H9 (cell line): ENCODE data around the gene NLE1. TPM values are rescaled to one million over a fixed set of nuclear protein-coding genes. Genes with fewer than 3 reads are reported as not detected.

ENCODE experiments used
- DNase-seq: peaks from one replicate; pipeline ENCODE4 v3.0.0-alpha.2; 2017
- H2AFZ ChIP-seq: one replicate; pipeline ENCODE4 v1.6.1; 2013; ENCODE audit warnings: mild to moderate bottlenecking, low read length, control low read depth, moderate library complexity
- H2AK5ac ChIP-seq: 2 replicates; pipeline ENCODE4 v1.6.1; 2013; ENCODE audit warnings: low read length, control low read depth, mixed read lengths; ENCODE audit not compliant: insufficient read length
- H2BK120ac ChIP-seq: one replicate; pipeline ENCODE4 v1.6.1; 2013; ENCODE audit warnings: low read depth, mild to moderate bottlenecking, low read length, control low read depth, inconsistent platforms; ENCODE audit not compliant: poor library complexity, severe bottlenecking
- H2BK12ac ChIP-seq: 2 replicates; pipeline ENCODE4 v1.6.1; 2013; ENCODE audit warnings: low read length, control low read depth, mixed read lengths, low read depth; ENCODE audit not compliant: insufficient read length
- H2BK15ac ChIP-seq: 2 replicates; pipeline ENCODE4 v1.6.1; 2013; ENCODE audit warnings: low read depth, low read length, control low read depth
- H2BK20ac ChIP-seq: one replicate; pipeline ENCODE4 v1.6.1; 2013; ENCODE audit warnings: low read depth, mild to moderate bottlenecking, low read length, control low read depth, inconsistent platforms; ENCODE audit not compliant: poor library complexity, severe bottlenecking
- H2BK5ac ChIP-seq: 2 replicates; pipeline ENCODE4 v1.6.1; 2013; ENCODE audit warnings: low read length, control low read depth, mixed read lengths; ENCODE audit not compliant: insufficient read length
- H3K14ac ChIP-seq: 2 replicates; pipeline ENCODE4 v1.6.1; 2013; ENCODE audit warnings: low read length, control low read depth; ENCODE audit not compliant: insufficient read depth
- H3K18ac ChIP-seq: 2 replicates; pipeline ENCODE4 v1.6.1; 2013; ENCODE audit warnings: low read depth, mild to moderate bottlenecking, mixed read lengths, low read length, control low read depth; ENCODE audit not compliant: insufficient read length
- H3K23ac ChIP-seq: 2 replicates; pipeline ENCODE4 v1.6.1; 2013; ENCODE audit warnings: low read length, control low read depth, mixed read lengths, low read depth; ENCODE audit not compliant: insufficient read length
- H3K23me2 ChIP-seq: 2 replicates; pipeline ENCODE4 v1.6.1; 2013; ENCODE audit warnings: low read depth, mild to moderate bottlenecking, mixed read lengths, low read length, control low read depth; ENCODE audit not compliant: insufficient read length, poor library complexity, severe bottlenecking
- H3K27ac ChIP-seq: 2 replicates; pipeline ENCODE4 v1.5.1; 2013; ENCODE audit warnings: low read length, control low read depth, mixed read lengths, low read depth; ENCODE audit not compliant: insufficient read length
- H3K27me3 ChIP-seq: 2 replicates; pipeline ENCODE4 v1.6.1; 2013; ENCODE audit warnings: low read length, control low read depth, inconsistent platforms; ENCODE audit not compliant: insufficient read depth
- H3K4ac ChIP-seq: 2 replicates; pipeline ENCODE4 v1.6.1; 2013; ENCODE audit warnings: low read depth, mild to moderate bottlenecking, control low read depth, inconsistent platforms, low read length, moderate library complexity
- H3K4me1 ChIP-seq: 2 replicates; pipeline ENCODE4 v1.6.1; 2013; ENCODE audit warnings: low read length, control low read depth, inconsistent platforms; ENCODE audit not compliant: insufficient read depth
- H3K4me2 ChIP-seq: 2 replicates; pipeline ENCODE4 v1.6.1; 2013; ENCODE audit warnings: low read length, control low read depth, mixed read lengths; ENCODE audit not compliant: insufficient read length, insufficient read depth
- H3K56ac ChIP-seq: 2 replicates; pipeline ENCODE4 v1.6.1; 2013; ENCODE audit warnings: low read depth, mild to moderate bottlenecking, mixed read lengths, low read length, control low read depth; ENCODE audit not compliant: insufficient read length
- H3K79me1 ChIP-seq: 2 replicates; pipeline ENCODE4 v1.6.1; 2013; ENCODE audit warnings: low read depth, mild to moderate bottlenecking, moderate library complexity, low read length, control low read depth, inconsistent platforms; ENCODE audit not compliant: insufficient read depth, poor library complexity, severe bottlenecking
- H3K79me2 ChIP-seq: 2 replicates; pipeline ENCODE4 v1.6.1; 2013; ENCODE audit warnings: low read length, control low read depth, inconsistent platforms; ENCODE audit not compliant: insufficient read depth
- H3K9ac ChIP-seq: 2 replicates; pipeline ENCODE4 v1.6.1; 2013; ENCODE audit warnings: low read length, control low read depth, mixed read lengths; ENCODE audit not compliant: insufficient read length; ENCODE audit errors: extremely low read depth
- H3K9me3 ChIP-seq: one replicate; pipeline ENCODE4 v1.6.1; 2013; ENCODE audit warnings: low read depth, low read length, inconsistent platforms; ENCODE audit not compliant: control insufficient read depth
- H3T11ph ChIP-seq: one replicate; pipeline ENCODE4 v1.6.1; 2013; ENCODE audit warnings: mild to moderate bottlenecking, low read length, control low read depth, inconsistent platforms
- H4K20me1 ChIP-seq: one replicate; pipeline ENCODE4 v1.6.1; 2013; ENCODE audit not compliant: control insufficient read depth, insufficient read length, insufficient read depth
- H4K5ac ChIP-seq: 2 replicates; pipeline ENCODE4 v1.6.1; 2013; ENCODE audit warnings: low read depth, mild to moderate bottlenecking, mixed read lengths, low read length, control low read depth; ENCODE audit not compliant: insufficient read length
- H4K8ac ChIP-seq: replicated peaks from 2 replicates; pipeline ENCODE4 v1.6.1; 2013; ENCODE audit warnings: low read length, control low read depth, mixed read lengths, low read depth; ENCODE audit not compliant: insufficient read length
- H4K91ac ChIP-seq: 2 replicates; pipeline ENCODE4 v1.6.1; 2013; ENCODE audit warnings: low read depth, mild to moderate bottlenecking, moderate library complexity, mixed read lengths, low read length, control low read depth; ENCODE audit not compliant: insufficient read length
- H3K27ac Mint-ChIP-seq, 3 experiments: 2 replicates in 2 of 3; 3 replicates in 1 of 3; pipeline ENCODE4 v1.8.0; 2020 to 2021; ENCODE audit warnings: mixed read lengths in 3 of 3, mild to moderate bottlenecking in 1 of 3, moderate library complexity in 1 of 3
- H3K27me3 Mint-ChIP-seq: 2 replicates; pipeline ENCODE4 v1.8.0; 2021; ENCODE audit warnings: low read depth, mild to moderate bottlenecking, moderate library complexity, mixed read lengths
- H3K36me3 Mint-ChIP-seq, 3 experiments: 2 replicates in 2 of 3; 3 replicates in 1 of 3; pipeline ENCODE4 v1.8.0; 2020 to 2021; ENCODE audit warnings: low read depth in 3 of 3, mixed read lengths in 3 of 3; ENCODE audit not compliant: insufficient read depth in 1 of 3
- H3K4me1 Mint-ChIP-seq, 2 experiments: 2 replicates each; pipeline ENCODE4 v1.8.0; 2020; ENCODE audit warnings: mixed read lengths in 2 of 2
- H3K4me3 Mint-ChIP-seq, 2 experiments: 2 replicates in 1 of 2; 3 replicates in 1 of 2; pipeline ENCODE4 v1.8.0; 2020 to 2021; ENCODE audit warnings: mild to moderate bottlenecking in 2 of 2, mixed read lengths in 2 of 2, moderate library complexity in 1 of 2
- H3K9me3 Mint-ChIP-seq, 2 experiments: 2 replicates in 1 of 2; 3 replicates in 1 of 2; pipeline ENCODE4 v1.8.0; 2020; ENCODE audit warnings: mild to moderate bottlenecking in 2 of 2, mixed read lengths in 2 of 2, moderate library complexity in 1 of 2
- CTCF ChIP-seq: fragments of 200-600 bp; sonication (generic); conservative IDR thresholded peaks from 3 replicates; pipeline ENCODE4 v1.8.0; 2021; ENCODE audit warnings: antibody characterized with exemption, mild to moderate bottlenecking
- WGBS: extraction: QIAGEN DNeasy Blood & Tissue Kit; methylation state at CpG from one replicate; pipeline ENCODE4 v1.1.7; 2013; ENCODE audit warnings: missing lambda C conversion rate, low lambda C conversion rate, mixed read lengths; ENCODE audit not compliant: insufficient read length; ENCODE audit errors: extremely low coverage; 5-methylcytosine and 5-hydroxymethylcytosine counted together
- total RNA-seq: library from RNA; stranded (reverse); gene quantifications from 2 replicates; pipeline ENCODE4 v1.2.1, GENCODE V29; 2021

Gene NLE1
- total RNA-seq, 1 experiment from 2014 or later, result 43.9 TPM

- H2AK5ac ChIP-seq, result no peak overlapping the region
- H4K91ac ChIP-seq, result no peak overlapping the region
- H3K4me1 ChIP-seq, result peaks cover 5% of the 10 kb centered on the region; the same call in 1 of the 2 replicates
- no peak overlapping the region for H3K18ac ChIP-seq
- no peaks in the 10 kb centered on the region for H3K9me3 ChIP-seq
- peaks cover 61 to 63% of the 10 kb centered on the region in 2 experiments for H3K4me1 Mint-ChIP-seq
- DNase-seq, result no peak
- no CpG with 5 or more reads among the region's 8 CpGs for WGBS
- no peak overlapping the region for H2BK120ac ChIP-seq
- H3K23me2 ChIP-seq, result peaks cover 15% of the 10 kb centered on the region
- H3K27me3 ChIP-seq, result no peaks in the 10 kb centered on the region
- no peak overlapping the region for H4K8ac ChIP-seq
- no peak overlapping the region for H3K4me2 ChIP-seq
- no peak overlapping the region for H3K4me3 Mint-ChIP-seq
- H3K79me1 ChIP-seq, result no peaks in the 10 kb centered on the region
- no peaks in the 10 kb centered on the region for H3K36me3 Mint-ChIP-seq
- H2BK15ac ChIP-seq, result no peak overlapping the region
- no peaks in the 10 kb centered on the region for H4K20me1 ChIP-seq
- no peak overlapping the region for H3T11ph ChIP-seq
- no peak overlapping the region for H3K9ac ChIP-seq
- H3K79me2 ChIP-seq, result no peaks in the 10 kb centered on the region; the same call in 1 of the 2 replicates
- H2AFZ ChIP-seq, result no peak overlapping the region
- H2BK5ac ChIP-seq, result no peak overlapping the region
- H3K27ac Mint-ChIP-seq, result no peak overlapping the region
- H2BK12ac ChIP-seq, result no peak overlapping the region
- no peak overlapping the region for H2BK20ac ChIP-seq
- no peak overlapping the region for H3K4ac ChIP-seq
- no peak overlapping the region for H3K27ac ChIP-seq
- H3K9me3 Mint-ChIP-seq, result no peaks in the 10 kb centered on the region
- H3K56ac ChIP-seq, result no peak overlapping the region
- H3K14ac ChIP-seq, result no peak overlapping the region
- no peak for TF ChIP-seq CTCF
- H3K23ac ChIP-seq, result no peak overlapping the region
- no peak overlapping the region for H4K5ac ChIP-seq
- H3K27me3 Mint-ChIP-seq, result no peaks in the 10 kb centered on the region; the same call in 1 of the 2 replicates
Observed at GRCh38 chr17:35086164-35086563, 55.9 kb downstream of the NLE1 start.
